Activated T-cell treated with anti-CD3 and anti-CD28 coated beads for 4 hours (primary cell): ENCODE data around the gene ACVR1B.

Experiments
- DNase-seq: peaks from one replicate; pipeline ENCODE4 v3.0.0-alpha.2; 2020

Gene ACVR1B

GRCh38 chr12:52006726-52007157 lies 55.2 kb downstream of the ACVR1B start, which contains the start of gene TAMALIN:
TAMALIN (plus strand) TSS chr12:52006946; CDS start chr12:52007020, 74 bp downstream.
- peak; percentile 73 for DNase-seq

- peak; percentile 43 for DNase-seq
These were observed 55.8 kb downstream of the ACVR1B start for GRCh38 chr12:52007158-52007921.

- DNase-seq, result no peak
These were observed 56.5 kb downstream of the ACVR1B start for GRCh38 chr12:52007982-52008510.

- DNase-seq, result no peak
These were observed 57.7 kb downstream of the ACVR1B start for GRCh38 chr12:52009081-52009751.

- no peak for DNase-seq
These were observed 58.7 kb downstream of the ACVR1B start for GRCh38 chr12:52010152-52010622.

- no peak for DNase-seq
These were observed 59.4 kb downstream of the ACVR1B start for GRCh38 chr12:52010692-52011601.

GRCh38 chr12:52011602-52012214 lies 60.2 kb downstream of the ACVR1B start:
- DNase-seq, result no peak

GRCh38 chr12:52013626-52014310 lies 62.3 kb downstream of the ACVR1B start:
- no peak for DNase-seq

GRCh38 chr12:52014567-52015530 lies 63.4 kb downstream of the ACVR1B start:
- no peak for DNase-seq

- DNase-seq, result no peak
These were observed 64.1 kb downstream of the ACVR1B start for GRCh38 chr12:52015532-52016041.

- no peak for DNase-seq
These were observed 67.1 kb downstream of the ACVR1B start for GRCh38 chr12:52018433-52019112.

GRCh38 chr12:52019113-52019770 lies 67.7 kb downstream of the ACVR1B start:
- no peak for DNase-seq

- peak; percentile 49 for DNase-seq
These were observed 69.2 kb downstream of the ACVR1B start for GRCh38 chr12:52020539-52021336.

- no peak for DNase-seq
These were observed 71.3 kb downstream of the ACVR1B start for GRCh38 chr12:52022841-52023181.

GRCh38 chr12:52023182-52023975 lies 71.9 kb downstream of the ACVR1B start:
- DNase-seq, result peak; percentile 88

- no peak for DNase-seq
These were observed 72.6 kb downstream of the ACVR1B start for GRCh38 chr12:52023976-52024688.

- DNase-seq, result no peak
These were observed 73.3 kb downstream of the ACVR1B start for GRCh38 chr12:52024845-52025230.
